H1 (cell line): ENCODE data around the gene BBS9. TPM values are rescaled to one million over a fixed set of nuclear protein-coding genes. Genes with fewer than 3 reads are reported as not detected.

Experiments used
- CTCF ChIA-PET: fragments of 300-600 bp; sonication (Branson Sonifier 250); formaldehyde crosslinking; loops from one replicate; lab custom pipeline; 2021; ENCODE audit not compliant: partially characterized antibody; lab: Charles Lee
- POLR2A ChIA-PET: fragments of 300-600 bp; sonication (Branson Sonifier 250); formaldehyde crosslinking; loops from one replicate; lab custom pipeline; 2021; ENCODE audit warnings: inconsistent platforms; ENCODE audit not compliant: partially characterized antibody; lab: Charles Lee
- DNase-seq, 2 experiments: peaks; one replicate each; pipeline versions ENCODE4 v3.0.0 to v3.0.0-alpha.2; 2010 to 2022; ENCODE audit warnings: low spot score in 2 of 2, low read depth in 1 of 2, mixed read lengths in 1 of 2
- FAIRE-seq: peaks from 2 replicates; lab custom pipeline; 2011; peaks lifted over from hg19 to GRCh38; lab: Jason Lieb, UNC
- H2AFZ ChIP-seq: 2 replicates; pipeline ENCODE4 v1.8.1; 2012; ENCODE audit warnings: low read length, inconsistent platforms
- H2AK5ac ChIP-seq: 2 replicates; pipeline ENCODE4 v1.6.1; 2013; ENCODE audit warnings: low read depth, low read length
- H2BK120ac ChIP-seq: replicated peaks from 2 replicates; pipeline ENCODE3; 2013; ENCODE audit warnings: low read depth, low read length, inconsistent platforms
- H2BK12ac ChIP-seq: 2 replicates; pipeline ENCODE4 v1.6.1; 2013; ENCODE audit warnings: low read depth, low read length
- H2BK15ac ChIP-seq: 2 replicates; pipeline ENCODE4 v1.6.1; 2013; ENCODE audit warnings: low read length
- H2BK20ac ChIP-seq: 2 replicates; pipeline ENCODE4 v1.6.1; 2013; ENCODE audit warnings: low read length
- H2BK5ac ChIP-seq: 2 replicates; pipeline ENCODE4 v1.6.1; 2013; ENCODE audit warnings: low read depth, low read length
- H3K14ac ChIP-seq: 2 replicates; pipeline ENCODE4 v1.6.1; 2013; ENCODE audit warnings: inconsistent platforms; ENCODE audit not compliant: insufficient read length
- H3K18ac ChIP-seq: 2 replicates; pipeline ENCODE4 v1.6.1; 2013; ENCODE audit warnings: low read length; ENCODE audit errors: extremely low read depth
- H3K23ac ChIP-seq: 2 replicates; pipeline ENCODE4 v1.6.1; 2013; ENCODE audit warnings: inconsistent platforms; ENCODE audit not compliant: insufficient read length
- H3K23me2 ChIP-seq: 2 replicates; pipeline ENCODE4 v1.6.1; 2013; ENCODE audit warnings: low read depth, low read length
- H3K27ac ChIP-seq: 2 replicates; pipeline ENCODE4 v1.6.1; 2011; ENCODE audit warnings: low read depth, low read length, inconsistent platforms
- H3K27me3 ChIP-seq, 4 experiments: replicated peaks in 1 of 4; 1 replicate in 1 of 4; 2 replicates in 3 of 4; pipeline versions ENCODE4 v1.6.1 to v1.8.1; 2011 to 2013; ENCODE audit warnings: low read length in 3 of 4, mild to moderate bottlenecking in 3 of 4, inconsistent platforms in 2 of 4, mixed read lengths in 2 of 4, moderate library complexity in 1 of 4; ENCODE audit not compliant: control insufficient read depth in 3 of 4, insufficient read depth in 3 of 4; ENCODE audit errors: extremely low read depth in 1 of 4
- H3K36me3 ChIP-seq, 4 experiments: 2 replicates each; pipeline versions ENCODE4 v1.6.1 to v1.8.1; 2011 to 2013; ENCODE audit warnings: mild to moderate bottlenecking in 4 of 4, low read length in 3 of 4, moderate library complexity in 2 of 4, control low read depth in 1 of 4, inconsistent platforms in 1 of 4; ENCODE audit not compliant: insufficient read depth in 4 of 4, control insufficient read depth in 2 of 4
- H3K4ac ChIP-seq: replicated peaks from 2 replicates; pipeline ENCODE3; 2013; ENCODE audit warnings: low read length, low read depth, mixed read lengths, inconsistent platforms; ENCODE audit not compliant: insufficient read length
- H3K4me1 ChIP-seq, 4 experiments: replicated peaks in 1 of 4; 1 replicate in 1 of 4; 2 replicates in 3 of 4; pipeline versions ENCODE4 v1.6.1 to v1.8.1; 2011 to 2013; ENCODE audit warnings: low read length in 3 of 4, inconsistent platforms in 2 of 4, mixed read lengths in 1 of 4; ENCODE audit not compliant: insufficient read depth in 4 of 4, control insufficient read depth in 3 of 4
- H3K4me2 ChIP-seq, 2 experiments: 2 replicates each; pipeline versions ENCODE4 v1.6.1 to v1.8.1; 2011 to 2013; ENCODE audit warnings: low read depth in 2 of 2, low read length in 2 of 2, control low read depth in 1 of 2, inconsistent platforms in 1 of 2, mild to moderate bottlenecking in 1 of 2; ENCODE audit not compliant: insufficient read depth in 1 of 2
- H3K4me3 ChIP-seq, 4 experiments: fragments of 200-600, 300-600 bp in 1 of 4; sonication (generic), shearing (Covaris generic), sonication (Bioruptor Twin) in 1 of 4; 2 replicates each; pipeline versions ENCODE4 v1.5.1 to v1.8.1; 2011 to 2016; ENCODE audit warnings: low read length in 4 of 4, low read depth in 3 of 4, control low read depth in 2 of 4, inconsistent platforms in 2 of 4, mild to moderate bottlenecking in 2 of 4, mixed read lengths in 1 of 4, moderate library complexity in 1 of 4; ENCODE audit not compliant: insufficient read depth in 2 of 4; ENCODE audit errors: extremely low read depth in 1 of 4
- H3K56ac ChIP-seq: replicated peaks from 2 replicates; pipeline ENCODE3; 2013; ENCODE audit warnings: low read depth, mild to moderate bottlenecking, mixed read lengths, low read length, inconsistent platforms; ENCODE audit not compliant: insufficient read length
- H3K79me1 ChIP-seq: 2 replicates; pipeline ENCODE4 v1.6.1; 2013; ENCODE audit warnings: low read depth, low read length, control low read depth
- H3K79me2 ChIP-seq, 2 experiments: 2 replicates each; pipeline versions ENCODE4 v1.6.1 to v1.8.1; 2012 to 2013; ENCODE audit warnings: low read length in 2 of 2, mild to moderate bottlenecking in 2 of 2, inconsistent platforms in 1 of 2; ENCODE audit not compliant: insufficient read depth in 2 of 2, control insufficient read depth in 1 of 2
- H3K9ac ChIP-seq, 4 experiments: replicated peaks in 1 of 4; 1 replicate in 1 of 4; 2 replicates in 3 of 4; pipeline versions ENCODE4 v1.6.1 to v1.8.1; 2011 to 2013; ENCODE audit warnings: low read depth in 3 of 4, low read length in 3 of 4, control low read depth in 2 of 4, mild to moderate bottlenecking in 2 of 4, moderate library complexity in 2 of 4, inconsistent platforms in 1 of 4; ENCODE audit errors: extremely low read depth in 1 of 4
- H3K9me3 ChIP-seq, 2 experiments: 2 replicates each; pipeline versions ENCODE4 v1.6.1 to v1.8.1; 2012 to 2013; ENCODE audit warnings: mild to moderate bottlenecking in 2 of 2, moderate library complexity in 2 of 2, control low read depth in 1 of 2, inconsistent platforms in 1 of 2, low read depth in 1 of 2, low read length in 1 of 2, mixed read lengths in 1 of 2; ENCODE audit not compliant: insufficient read depth in 2 of 2
- H4K20me1 ChIP-seq, 2 experiments: replicated peaks in 1 of 2; 2 replicates each; pipeline versions ENCODE3 to v1.8.1; 2011 to 2013; ENCODE audit warnings: inconsistent platforms in 2 of 2, low read length in 2 of 2, mild to moderate bottlenecking in 1 of 2; ENCODE audit not compliant: insufficient read depth in 2 of 2, control insufficient read depth in 1 of 2
- H4K5ac ChIP-seq: 2 replicates; pipeline ENCODE4 v1.6.1; 2013; ENCODE audit warnings: low read length, low read depth, mixed read lengths, inconsistent platforms; ENCODE audit not compliant: insufficient read length
- H4K8ac ChIP-seq: 2 replicates; pipeline ENCODE4 v1.8.0; 2013; ENCODE audit warnings: mild to moderate bottlenecking, moderate library complexity, low read length, inconsistent platforms; ENCODE audit not compliant: insufficient read depth; ENCODE audit errors: extremely low read depth
- H4K91ac ChIP-seq: replicated peaks from 2 replicates; pipeline ENCODE3; 2013; ENCODE audit warnings: low read length, mixed read lengths, inconsistent platforms; ENCODE audit not compliant: insufficient read length
- CTBP2 ChIP-seq: IDR thresholded peaks from 2 replicates; pipeline ENCODE4 v1.7.0; 2011; ENCODE audit warnings: borderline replicate concordance, mild to moderate bottlenecking, moderate library complexity, mixed read lengths, low read length; ENCODE audit not compliant: insufficient read depth, insufficient read length
- CTCF ChIP-seq, 3 experiments: IDR thresholded peaks; 1 replicate in 2 of 3; 2 replicates in 1 of 3; pipeline versions ENCODE4 v1.5.1 to v1.6.1; 2011; ENCODE audit warnings: low read length in 3 of 3, mild to moderate bottlenecking in 3 of 3, inconsistent platforms in 2 of 3, low read depth in 1 of 3, moderate library complexity in 1 of 3; ENCODE audit not compliant: insufficient read depth in 1 of 3; ENCODE audit errors: control extremely low read depth in 1 of 3
- EP300 ChIP-seq, 2 experiments: IDR thresholded peaks; 1 replicate in 1 of 2; 2 replicates in 1 of 2; pipeline ENCODE4 v1.6.1; 2011 to 2012; ENCODE audit warnings: low read depth in 2 of 2, low read length in 2 of 2, mild to moderate bottlenecking in 2 of 2, borderline replicate concordance in 1 of 2, inconsistent platforms in 1 of 2, moderate library complexity in 1 of 2
- GTF2F1 ChIP-seq: IDR thresholded peaks from 2 replicates; pipeline ENCODE4 v1.6.1; 2012; ENCODE audit warnings: low read depth, low read length, improper control_type of control experiment, borderline replicate concordance
- PHF8 ChIP-seq: fragments of 200-600 bp; sonication (generic); conservative IDR thresholded peaks from 2 replicates; pipeline ENCODE4 v1.7.1; 2012; ENCODE audit warnings: low read depth, mild to moderate bottlenecking, inconsistent platforms, low read length, moderate library complexity
- WGBS, 2 experiments: shearing (Covaris generic) in 1 of 2; methylation state at CpG; one replicate each; pipeline versions ENCODE4 v1.1.6 to v1.1.7; 2013 to 2015; ENCODE audit warnings: low lambda C conversion rate in 2 of 2, mixed read lengths in 2 of 2, inconsistent platforms in 1 of 2, low coverage in 1 of 2, missing lambda C conversion rate in 1 of 2; ENCODE audit not compliant: insufficient replicate concordance in 2 of 2, insufficient coverage in 1 of 2, insufficient read length in 1 of 2; ENCODE audit errors: extremely low coverage in 1 of 2, missing lambda C conversion rate in 1 of 2; 5-methylcytosine and 5-hydroxymethylcytosine counted together
- polyA plus RNA-seq, 7 experiments: library from polyadenylated mRNA; depleted of rRNA in 3 of 7; stranded (reverse) in 5 of 7; unstranded in 2 of 7; fragments of >200 nt in 5 of 7; fragments of 200-250 nt in 2 of 7; gene quantifications; 1 replicate in 5 of 7; 2 replicates in 1 of 7; 4 replicates in 1 of 7; pipeline versions ENCODE4 v1.2.1 to v1.2.3, GENCODE V29; 2011 to 2013; ENCODE audit warnings: missing spikeins in 2 of 7, mixed read lengths in 2 of 7
- total RNA-seq: library from RNA; stranded (reverse); fragmentation: NEBNext Ultra II Directional; extraction: Animal tissue kit (Norgen Biotek cat#: 25700); gene quantifications from 2 replicates; pipeline ENCODE4 v1.2.1, GENCODE V29; 2021

The BBS9 gene
- total and polyA plus RNA-seq, 2 of the 8 experiments (the other 6 are each of a cell fraction or from before 2014, with no cell fraction given) = 22.3 to 37.0 TPM

GRCh38 chr7:33531888-33532287, 402.5 kb downstream of the BBS9 start:
- Histone ChIP-seq H3K79me2 (no peaks in the 10 kb centered on the region), H4K20me1 (no peaks in the 10 kb centered on the region), H3K14ac (no peak overlapping the region), H2BK15ac (no peak overlapping the region), H2BK12ac (no peak overlapping the region), H4K8ac (no peak overlapping the region), H3K79me1 (no peaks in the 10 kb centered on the region), H3K4me1 (peaks cover 0 to 8% (median 2%) of the 10 kb centered on the region in 4 experiments; a peak in 3 of 7 replicates), H2AFZ (no peak overlapping the region), H3K9ac (no peak overlapping the region), H3K23me2 (no peaks in the 10 kb centered on the region), H3K4me2 (no peak overlapping the region), H3K4ac (no peak overlapping the region), H3K27ac (no peak overlapping the region), H3K9me3 (no peaks in the 10 kb centered on the region), H3K36me3 (no peaks in the 10 kb centered on the region; a peak in 1 of 8 replicates), H2AK5ac (no peak overlapping the region), H3K4me3 (no peak overlapping the region), H2BK20ac (no peak overlapping the region), H3K27me3 (no peaks in the 10 kb centered on the region), H3K56ac (no peak overlapping the region), H3K23ac (no peak overlapping the region), H4K5ac (no peak overlapping the region), H2BK120ac (no peak overlapping the region), H2BK5ac (no peak overlapping the region), H3K18ac (no peak overlapping the region), H4K91ac (no peak overlapping the region)
- FAIRE-seq (no peak), DNase-seq (no peak)
- ChIA-PET CTCF (interaction anchor here (0.5 to 1.7 kb wide), 9 partner anchors 13 to 371 kb away, joined by 3 to 4 read pairs (median 3); no protein-coding TSS in a partner anchor), POLR2A (no interaction called here)
- TF ChIP-seq EP300 (IDR thresholded peaks at IDR 0.05; ENCODE audit: borderline replicate concordance in 1 of 2, low read depth in 2 of 2, low read length in 2 of 2) (no peak), PHF8 (no peak), CTBP2 (no peak), GTF2F1 (no peak), CTCF (IDR thresholded peaks at IDR 0.05; ENCODE audit: control extremely low read depth in 1 of 3, insufficient read depth in 1 of 3, low read depth in 1 of 3, low read length in 3 of 3) (no peak)
- WGBS, 2 experiments = 94% methylated on average over 4 of the region's 4 CpGs; no CpG with 5 or more reads in 1 of the 2 experiments
